ENCODE data around the gene SLC25A18.

DNA sequence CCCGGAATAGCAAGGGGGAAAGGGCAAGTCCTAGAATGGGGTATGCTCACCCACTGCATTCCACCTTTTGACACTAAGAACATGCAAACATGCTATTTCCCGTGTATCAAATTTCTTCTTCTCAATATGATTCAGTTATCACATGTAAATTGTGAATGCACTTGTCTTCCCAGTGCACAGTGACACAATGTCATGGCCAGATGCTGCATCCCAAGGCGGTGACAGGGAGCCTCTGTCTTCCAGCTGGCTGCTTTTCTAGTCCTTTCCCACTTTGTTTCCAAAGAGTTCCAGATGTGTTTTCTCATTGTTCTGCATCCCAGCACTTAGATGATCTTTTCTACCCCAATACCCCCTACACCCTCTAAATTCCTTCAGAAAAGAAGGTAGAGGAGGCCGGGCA lies 12.4 kb downstream of the SLC25A18 start:
- TF ChIP-seq GATA2 (IDR thresholded peaks at IDR 0.05; ENCODE audit: low read depth, low read length) (no peak), GATA3 (IDR thresholded peaks at IDR 0.05; ENCODE audit: low read depth, low read length) (no peak)
